ENCODE measurements around the gene PTPRH. TPM values are rescaled to one million over a fixed set of nuclear protein-coding genes. Genes with fewer than 3 reads are reported as not detected.

The PTPRH gene
- total and polyA plus RNA-seq, 8 donors = 5.3 to 83.9 (median 39.7) TPM

- Histone ChIP-seq H3K27me3 (no peaks in the 10 kb centered on the region), H3K36me3 (peaks cover 0 to 17% (median 11%) of the 10 kb centered on the region in 4 donors), H3K9me3 (no peaks in the 10 kb centered on the region), H3K4me3 (peak overlapping the region in 1 of 4 donors; percentile 90), H3K4me1 (peaks cover 70 to 99% (median 97%) of the 10 kb centered on the region in 4 donors), H3K27ac (peak overlapping the region in 4 of 5 donors; percentile 21 to 93 (median 83))
- TF ChIP-seq POLR2AphosphoS5 (IDR thresholded peaks at IDR 0.05) = no peak
- no peak for TF ChIP-seq POLR2A (IDR thresholded peaks at IDR 0.05)
- no peak for TF ChIP-seq EP300 (IDR thresholded peaks at IDR 0.05)
- TF ChIP-seq CTCF (IDR thresholded peaks at IDR 0.05) = no peak
- DNase-seq = no peak
- intact Hi-C loops (cut with DNase I; ENCODE audit: low total_unique reads) = no loop called here
- WGBS, 5 donors = 78 to 83% (median 81%) methylated on average over 18 to 21 of the region's 21 CpGs
These were observed 43.7 kb upstream of the PTPRH start for GRCh38 chr19:55252760-55253663.

GRCh38 chr19:55251341-55252081, 42.2 kb upstream of the PTPRH start:
- Histone ChIP-seq H3K27me3 (no peaks in the 10 kb centered on the region), H3K9me3 (no peaks in the 10 kb centered on the region), H3K36me3 (peaks cover 4 to 26% (median 20%) of the 10 kb centered on the region in 4 donors), H3K4me3 (peak overlapping the region in 1 of 4 donors; percentile 16), H3K4me1 (peaks cover 58 to 96% (median 93%) of the 10 kb centered on the region in 4 donors), H3K27ac (peak overlapping the region; percentile 59 to 93 (median 63))
- intact Hi-C loops (cut with DNase I; ENCODE audit: low total_unique reads) = no loop called here
- TF ChIP-seq POLR2AphosphoS5 (IDR thresholded peaks at IDR 0.05) (peak in 2 of 3 donors; percentile 4 to 47), CTCF (IDR thresholded peaks at IDR 0.05) (no peak)
- 17 to 45% (median 37%) methylated on average over 13 to 19 of the region's 19 CpGs for WGBS, 5 donors
- peak; percentile 68 to 89 for DNase-seq

GRCh38 chr19:55250262-55251036, 41.1 kb upstream of the PTPRH start:
- 87 to 94% (median 90%) methylated on average over 18 of the region's 18 CpGs for WGBS, 5 donors
- no peak for TF ChIP-seq POLR2A (IDR thresholded peaks at IDR 0.05)
- TF ChIP-seq EP300 (IDR thresholded peaks at IDR 0.05) = no peak
- TF ChIP-seq CTCF (IDR thresholded peaks at IDR 0.05) = no peak
- TF ChIP-seq POLR2AphosphoS5 (IDR thresholded peaks at IDR 0.05) = no peak
- peaks cover 15 to 36% (median 30%) of the 10 kb centered on the region in 4 donors for H3K36me3 ChIP-seq
- no peak overlapping the region for H3K4me3 ChIP-seq
- H3K27ac ChIP-seq = peak overlapping the region; percentile 59 to 93 (median 63)
- no peaks in the 10 kb centered on the region for H3K9me3 ChIP-seq
- H3K4me1 ChIP-seq = peaks cover 48 to 85% (median 83%) of the 10 kb centered on the region in 4 donors
- H3K27me3 ChIP-seq = no peaks in the 10 kb centered on the region
- no peak for DNase-seq
- intact Hi-C loops (cut with DNase I; ENCODE audit: low total_unique reads) = no loop called here

- peaks cover 21 to 42% (median 36%) of the 10 kb centered on the region in 4 donors for H3K36me3 ChIP-seq
These were observed 40.5 kb upstream of the PTPRH start for GRCh38 chr19:55249841-55250240.

More at GRCh38 chr19:55249841-55250240, 40.5 kb upstream of the PTPRH start:
- intact Hi-C loops (cut with DNase I; ENCODE audit: low total_unique reads) = no loop called here
- Histone ChIP-seq H3K4me3 (no peak overlapping the region), H3K27ac (peak overlapping the region in 1 of 5 donors; percentile 93), H3K9me3 (no peaks in the 10 kb centered on the region), H3K27me3 (no peaks in the 10 kb centered on the region), H3K4me1 (peaks cover 43 to 79% (median 77%) of the 10 kb centered on the region in 4 donors)
- no peak for DNase-seq
- TF ChIP-seq EP300 (IDR thresholded peaks at IDR 0.05) (no peak), POLR2AphosphoS5 (IDR thresholded peaks at IDR 0.05) (no peak), POLR2A (IDR thresholded peaks at IDR 0.05) (no peak), CTCF (IDR thresholded peaks at IDR 0.05) (no peak)
- whole genome bisulfite sequencing, 5 donors = 91 to 95% (median 91%) methylated on average over 7 to 11 of the region's 11 CpGs

All from stomach (tissue), 9 donors.